ENCODE results near the gene EDC3.

Gene EDC3

DNA sequence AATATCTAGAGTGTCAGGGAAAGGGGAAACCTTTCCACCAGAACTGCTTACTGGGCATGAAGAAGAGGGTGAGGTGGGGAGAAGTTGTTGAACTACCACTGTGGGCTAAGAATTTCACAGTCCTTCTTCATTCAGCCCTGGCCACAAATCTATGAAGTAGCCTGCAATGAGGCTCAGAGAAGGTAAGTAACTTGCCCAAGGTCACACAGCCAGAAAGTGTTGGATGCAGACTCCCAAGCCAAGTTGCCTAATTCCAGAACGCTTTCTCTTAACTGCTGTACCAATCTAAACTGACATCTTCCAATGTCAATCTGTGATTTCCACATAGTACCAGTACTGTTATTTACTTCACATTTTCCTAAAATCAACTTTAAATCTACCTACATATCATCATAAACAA lies 27.4 kb upstream of the EDC3 start:
- TF ChIP-seq, protein P1, sequence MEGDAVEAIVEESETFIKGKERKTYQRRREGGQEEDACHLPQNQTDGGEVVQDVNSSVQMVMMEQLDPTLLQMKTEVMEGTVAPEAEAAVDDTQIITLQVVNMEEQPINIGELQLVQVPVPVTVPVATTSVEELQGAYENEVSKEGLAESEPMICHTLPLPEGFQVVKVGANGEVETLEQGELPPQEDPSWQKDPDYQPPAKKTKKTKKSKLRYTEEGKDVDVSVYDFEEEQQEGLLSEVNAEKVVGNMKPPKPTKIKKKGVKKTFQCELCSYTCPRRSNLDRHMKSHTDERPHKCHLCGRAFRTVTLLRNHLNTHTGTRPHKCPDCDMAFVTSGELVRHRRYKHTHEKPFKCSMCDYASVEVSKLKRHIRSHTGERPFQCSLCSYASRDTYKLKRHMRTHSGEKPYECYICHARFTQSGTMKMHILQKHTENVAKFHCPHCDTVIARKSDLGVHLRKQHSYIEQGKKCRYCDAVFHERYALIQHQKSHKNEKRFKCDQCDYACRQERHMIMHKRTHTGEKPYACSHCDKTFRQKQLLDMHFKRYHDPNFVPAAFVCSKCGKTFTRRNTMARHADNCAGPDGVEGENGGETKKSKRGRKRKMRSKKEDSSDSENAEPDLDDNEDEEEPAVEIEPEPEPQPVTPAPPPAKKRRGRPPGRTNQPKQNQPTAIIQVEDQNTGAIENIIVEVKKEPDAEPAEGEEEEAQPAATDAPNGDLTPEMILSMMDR (IDR thresholded peaks at IDR 0.05; ENCODE audit: low read depth, low read length, missing control alignments), result no peak
- H3K4me3 ChIP-seq (replicated peaks; ENCODE audit: low read depth, low read length), result no peak overlapping the region
- no peak for DNase-seq (ENCODE audit: extremely low read depth, low read depth)

DNA sequence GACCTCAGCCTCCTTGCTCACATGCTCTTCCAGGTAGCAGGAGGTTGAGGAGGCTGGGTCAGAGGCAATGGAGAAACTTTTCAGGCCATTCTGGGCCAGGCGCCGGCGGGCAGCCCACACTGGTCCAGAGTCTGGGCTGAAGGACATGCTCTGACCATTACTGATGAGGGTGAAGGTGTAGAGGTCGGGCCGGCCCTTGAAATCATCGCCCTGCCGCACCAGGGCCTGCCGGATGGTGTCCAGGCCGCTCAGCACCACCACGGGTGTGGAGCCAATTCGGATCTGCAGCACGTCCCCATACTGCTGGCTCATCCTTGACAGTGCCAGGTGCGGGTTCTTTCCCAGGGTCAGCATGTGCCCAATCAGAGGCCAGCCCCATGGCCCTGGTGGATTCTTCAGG lies 26.8 kb upstream of the EDC3 start:
- H3K4me3 ChIP-seq (replicated peaks; ENCODE audit: low read depth, low read length), result no peak overlapping the region
- TF ChIP-seq, protein P1 (IDR thresholded peaks at IDR 0.05; ENCODE audit: low read depth, low read length, missing control alignments), result no peak
- no peak for DNase-seq (ENCODE audit: extremely low read depth, low read depth)

DNA sequence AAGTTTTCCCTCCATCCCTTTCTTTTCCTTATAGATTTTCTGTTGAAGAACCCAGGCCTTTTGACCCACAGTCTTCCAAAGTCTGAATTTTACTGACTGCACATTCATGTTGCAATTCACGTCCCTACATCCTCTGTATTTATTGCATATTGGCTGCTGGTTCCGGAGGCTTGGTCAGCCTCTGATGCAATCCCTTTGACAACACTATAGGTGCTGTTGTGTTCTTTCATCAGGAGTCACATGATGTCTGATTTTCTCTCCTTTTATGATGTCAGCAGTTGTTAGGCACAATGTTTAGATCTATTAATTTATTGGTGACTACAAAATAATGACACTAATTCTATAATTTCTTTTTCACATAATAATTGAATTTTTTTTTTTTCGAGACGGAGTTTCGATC lies 20.8 kb upstream of the EDC3 start:
- DNase-seq (ENCODE audit: extremely low read depth, low read depth), result no peak
- TF ChIP-seq, protein P1 (IDR thresholded peaks at IDR 0.05; ENCODE audit: low read depth, low read length, missing control alignments), result no peak
- no peak overlapping the region for H3K4me3 ChIP-seq (replicated peaks; ENCODE audit: low read depth, low read length)

DNA sequence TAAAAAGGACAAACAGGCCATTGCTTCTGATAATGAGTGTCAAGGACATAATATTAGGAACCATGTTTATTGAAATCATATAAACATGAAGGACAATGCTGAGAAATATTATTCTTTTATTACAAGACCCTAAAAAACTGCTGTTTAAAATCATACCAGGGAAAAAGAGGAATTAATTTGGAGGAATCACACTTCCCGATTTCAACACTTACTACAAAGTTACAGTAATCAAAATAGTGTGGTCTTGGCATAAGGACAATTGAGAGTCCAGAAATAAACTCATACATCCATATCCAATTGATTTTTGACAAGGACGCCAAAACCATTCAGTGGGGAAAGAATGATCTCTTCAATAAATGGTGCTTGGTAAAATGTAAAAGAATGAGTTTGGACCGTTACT lies 16.5 kb upstream of the EDC3 start:
- H3K4me3 ChIP-seq (replicated peaks; ENCODE audit: low read depth, low read length), result no peak overlapping the region
- TF ChIP-seq, protein P1 (IDR thresholded peaks at IDR 0.05; ENCODE audit: low read depth, low read length, missing control alignments), result no peak
- no peak for DNase-seq (ENCODE audit: extremely low read depth, low read depth)

- no peak for DNase-seq (ENCODE audit: extremely low read depth, low read depth)
- TF ChIP-seq, protein P1 (IDR thresholded peaks at IDR 0.05; ENCODE audit: low read depth, low read length, missing control alignments), result no peak
- H3K4me3 ChIP-seq (replicated peaks; ENCODE audit: low read depth, low read length), result no peak overlapping the region
These were observed 14.7 kb upstream of the EDC3 start for GRCh38 chr15:74710319-74711094.

DNA sequence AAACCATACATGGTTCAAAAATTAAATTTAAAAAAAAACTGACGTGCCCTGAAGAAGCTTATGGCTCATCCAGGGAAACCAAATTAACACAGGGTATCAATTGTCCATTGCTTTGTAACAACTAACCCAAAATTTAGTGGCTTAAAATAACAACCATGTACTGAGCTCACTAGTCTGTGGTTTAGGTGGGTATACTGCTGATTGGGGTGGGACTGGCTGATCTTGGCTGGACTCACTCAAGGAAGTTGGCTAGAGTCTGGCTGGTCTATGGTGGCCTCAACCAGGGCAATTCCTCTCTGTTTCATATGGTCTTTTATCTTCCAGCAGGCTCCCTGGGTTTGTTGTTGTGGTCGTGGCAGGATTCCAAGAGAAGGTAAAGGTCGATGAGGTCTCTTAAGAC lies 14.1 kb upstream of the EDC3 start:
- no peak overlapping the region for H3K4me3 ChIP-seq (replicated peaks; ENCODE audit: low read depth, low read length)
- no peak for DNase-seq (ENCODE audit: extremely low read depth, low read depth)
- TF ChIP-seq, protein P1 (IDR thresholded peaks at IDR 0.05; ENCODE audit: low read depth, low read length, missing control alignments), result no peak

GRCh38 chr15:74709011-74709410 lies 13.2 kb upstream of the EDC3 start:
- no peak overlapping the region for H3K4me3 ChIP-seq (replicated peaks; ENCODE audit: low read depth, low read length)
- TF ChIP-seq, protein P1 (IDR thresholded peaks at IDR 0.05; ENCODE audit: low read depth, low read length, missing control alignments), result no peak
- no peak for DNase-seq (ENCODE audit: extremely low read depth, low read depth)
